Heart right ventricle (tissue), 16 donors: Measurements from ENCODE around the gene ATG13. TPM values are rescaled to one million over a fixed set of nuclear protein-coding genes. Genes with fewer than 3 reads are reported as not detected.

Experiments
- ATAC-seq, 8 donors: fragments of 200-7000 bp; cut with Tn5 transposase; one replicate each; pipeline ENCODE4 v1.9.1; 2020; ENCODE audit warnings: mild to moderate bottlenecking in 8 of 8, moderate library complexity in 8 of 8, moderate number of reproducible peaks in 1 of 8
- DNase-seq, 2 donors: peaks; one replicate each; pipeline ENCODE4 v3.0.0-alpha.2; 2020
- H3K27ac ChIP-seq, 10 donors: fragments of 200-600 bp; sonication (generic) in 2 of 10; one replicate each; pipeline versions ENCODE4 v1.5.0 to v1.8.0; 2020 to 2022; ENCODE audit warnings: mild to moderate bottlenecking in 3 of 10
- H3K27me3 ChIP-seq, 7 donors: fragments of 200-600 bp; one replicate each; pipeline ENCODE4 v1.8.0; 2021 to 2022; ENCODE audit warnings: mild to moderate bottlenecking in 2 of 7
- H3K36me3 ChIP-seq, 9 donors: fragments of 200-600 bp; sonication (generic) in 1 of 9; one replicate each; pipeline versions ENCODE4 v1.5.0 to v1.8.0; 2020 to 2022; ENCODE audit warnings: mild to moderate bottlenecking in 2 of 9
- H3K4me1 ChIP-seq, 9 donors: fragments of 200-600 bp; sonication (generic) in 1 of 9; one replicate each; pipeline versions ENCODE4 v1.5.0 to v1.8.0; 2020 to 2022; ENCODE audit warnings: mild to moderate bottlenecking in 4 of 9
- H3K4me3 ChIP-seq, 10 donors: fragments of 200-600 bp; sonication (generic) in 2 of 10; one replicate each; pipeline versions ENCODE4 v1.5.0 to v1.8.0; 2020 to 2022; ENCODE audit warnings: mild to moderate bottlenecking in 7 of 10, moderate library complexity in 2 of 10
- H3K9me3 ChIP-seq, 11 donors: fragments of 200-600 bp in 10 of 11; sonication (generic) in 2 of 11; one replicate each; pipeline versions ENCODE4 v1.5.0 to v1.8.0; 2013 to 2022; ENCODE audit warnings: mild to moderate bottlenecking in 2 of 11, control low read depth in 1 of 11, moderate library complexity in 1 of 11
- CTCF ChIP-seq, 9 donors: fragments of 200-600 bp; sonication (generic) in 2 of 9; IDR thresholded peaks; one replicate each; pipeline versions ENCODE4 v1.5.0 to v1.8.0; 2021 to 2022; ENCODE audit warnings: antibody characterized with exemption in 9 of 9, mild to moderate bottlenecking in 5 of 9, moderate library complexity in 1 of 9
- WGBS, 2 donors: extraction: QIAGEN DNeasy Blood & Tissue Kit; methylation state at CpG; one replicate each; pipeline ENCODE4 v1.1.7; 2013; ENCODE audit warnings: inconsistent platforms in 1 of 2; 5-methylcytosine and 5-hydroxymethylcytosine counted together
- intact Hi-C, 10 donors: fragments of 100-400 bp; cut with DNase I; formaldehyde crosslinking; loops; one replicate each; pipeline versions ENCODE4 v1.11.1 to v1.14.2; 2022
- polyA plus RNA-seq, 2 donors: library from polyadenylated mRNA; stranded (reverse); fragments of 200-250 nt; gene quantifications; one replicate each; pipeline ENCODE4 v1.2.3, GENCODE V29; 2013
- total RNA-seq, 10 donors: library from RNA; stranded (reverse); fragmentation: NEBNext Ultra II Directional in 3 of 10; extraction: Animal tissue kit (Norgen Biotek cat#: 25700) in 3 of 10; gene quantifications; one replicate each; pipeline versions ENCODE4 v1.2.1 to v1.2.4, GENCODE V29; 2021 to 2023
- donor health status: Arrhythmogenic right ventricular cardiomyopathy.
- donor health status: ischemic (EF 13 %, LVEDD 7.1; RV severe dilation, severe dysfunction).
- donor health status: healthy with polysubstance abuse.
- donor health status: DM: no; HTN: yes; CAD: no.
- donor health status: DM: no; HTN: no; CAD: no.
- donor health status: ischemic (EF 25% LVEDD 6.9; RV normal size, moderate dysfunction).
- donor health status: ischemic (EF 25% LVEDD 5.7; RV mildly dilated, moderate dysfunction).
- donor health status: healthy.
- donor health status: DM: yes; HTN: yes; CAD: no.
- donor health status: Ischemic cardiomyopathy.
- donor health status: ischemic (EF 35%, LVEDD 5.7; RV mildly dilated, moderate dysfunction).
- donor health status: nonischemic (EF 11% LVEDD 7.7; RV severe dilation, severe dysfunction).
- donor health status: DM: yes; HTN: yes; CAD: no.
- donor health status: PGD.
- donor health status: ischemic (EF 29% LVEDD 5.4; RV normal size, mild dysfunction).
- donor health status: nonischemic (EF 23%, LVEDD 6.1; RV moderate dilation, normal function).

The ATG13 gene
- total and polyA plus RNA-seq, 12 donors, result 25.8 to 50.6 (median 40.8) TPM

GRCh38 chr11:46628961-46629360 is 11.6 kb downstream of the ATG13 start:
- no peak for TF ChIP-seq CTCF (IDR thresholded peaks at IDR 0.05)

DNA sequence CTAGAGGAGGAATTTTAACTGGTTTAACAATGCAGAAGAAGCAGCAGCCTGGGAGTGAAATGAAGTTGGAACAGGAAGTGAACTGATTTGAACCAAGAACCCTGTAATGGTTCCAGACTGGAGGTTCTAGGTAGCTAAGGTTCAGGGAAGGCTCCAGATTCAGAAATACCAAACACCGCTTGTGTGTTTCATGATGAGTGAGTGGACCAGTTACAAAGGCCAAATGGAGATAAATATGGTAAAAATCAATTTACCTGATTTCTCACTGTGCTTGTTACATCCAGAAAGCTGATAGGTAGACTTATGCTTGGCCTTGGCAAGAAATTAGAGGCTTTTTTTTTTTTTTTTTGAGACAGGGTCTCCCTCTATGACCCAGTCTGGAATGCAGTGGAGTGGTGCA is 12.9 kb downstream of the ATG13 start:
- no peak overlapping the region for H3K4me3 ChIP-seq
- peaks cover 0 to 90% (median 13%) of the 10 kb centered on the region in 9 donors for H3K36me3 ChIP-seq
- DNase-seq (no peak), ATAC-seq (no peak)
- intact Hi-C loops, result no loop called here
- H3K27ac ChIP-seq, result no peak overlapping the region
- no peaks in the 10 kb centered on the region for H3K27me3 ChIP-seq
- 96 to 100% methylated on average over 1 of the region's 1 CpG for WGBS, 2 donors
- peaks cover 0 to 7% (median 0%) of the 10 kb centered on the region in 9 donors for H3K4me1 ChIP-seq
- no peaks in the 10 kb centered on the region for H3K9me3 ChIP-seq
- no peak for TF ChIP-seq CTCF (IDR thresholded peaks at IDR 0.05)

More at GRCh38 chr11:46628961-46629360, 11.6 kb downstream of the ATG13 start:
- Histone ChIP-seq H3K9me3 (no peaks in the 10 kb centered on the region), H3K27ac (no peak overlapping the region), H3K4me1 (peaks cover 0 to 7% (median 0%) of the 10 kb centered on the region in 9 donors), H3K36me3 (peaks cover 0 to 94% (median 26%) of the 10 kb centered on the region in 9 donors), H3K4me3 (no peak overlapping the region), H3K27me3 (no peaks in the 10 kb centered on the region)
- WGBS, 2 donors, result 86 to 88% methylated on average over 6 of the region's 6 CpGs
- DNase-seq, result no peak
- ATAC-seq, result no peak
- intact Hi-C loops, result no loop called here

DNA sequence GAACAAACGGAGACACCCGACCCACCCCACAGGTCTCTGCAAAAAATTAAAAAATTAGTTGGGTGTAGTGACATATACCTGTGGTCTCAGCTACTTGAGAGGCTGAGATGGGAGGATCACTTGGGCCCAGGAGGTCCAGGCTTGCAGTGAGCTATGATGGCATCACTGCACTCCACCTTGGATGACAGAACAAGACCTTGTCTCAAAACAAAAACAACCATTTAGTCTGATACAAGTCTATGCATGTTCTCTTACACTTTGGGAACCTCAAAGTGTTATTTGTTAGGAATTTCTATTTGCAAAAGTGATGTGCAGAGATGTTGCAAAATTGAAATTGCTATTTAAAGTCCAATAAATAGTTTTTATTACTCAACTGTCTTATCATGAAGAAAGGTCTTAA is 14.3 kb downstream of the ATG13 start:
- WGBS, 2 donors, result 92 to 95% methylated on average over 2 of the region's 2 CpGs
- Histone ChIP-seq H3K27me3 (no peaks in the 10 kb centered on the region), H3K27ac (no peak overlapping the region), H3K4me3 (no peak overlapping the region), H3K9me3 (no peaks in the 10 kb centered on the region), H3K36me3 (peaks cover 0 to 90% (median 11%) of the 10 kb centered on the region in 9 donors), H3K4me1 (peaks cover 0 to 7% (median 0%) of the 10 kb centered on the region in 9 donors)
- ATAC-seq (no peak), DNase-seq (no peak)
- intact Hi-C loops, result no loop called here
- TF ChIP-seq CTCF (IDR thresholded peaks at IDR 0.05), result no peak

DNA sequence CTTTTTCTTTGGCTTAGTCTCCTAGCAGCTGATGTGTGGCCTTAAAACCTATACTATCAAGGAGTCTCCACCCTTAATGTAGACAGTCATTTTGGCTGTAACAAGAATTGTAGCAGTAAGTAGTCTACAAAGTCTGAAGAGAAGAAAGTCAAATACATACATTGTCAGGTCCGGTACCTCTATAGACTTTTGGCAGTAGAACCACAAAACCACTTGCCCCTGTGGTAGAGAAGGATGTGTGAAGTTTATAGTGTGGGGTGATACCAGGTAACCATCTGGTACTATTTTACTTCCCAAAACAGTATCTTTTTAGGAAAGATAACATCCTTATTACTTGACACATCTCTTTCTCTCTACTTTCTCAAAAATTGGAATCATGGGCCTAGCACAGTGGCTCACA is 15.1 kb downstream of the ATG13 start:
- H3K4me1 ChIP-seq, result peaks cover 0 to 7% (median 0%) of the 10 kb centered on the region in 9 donors
- H3K9me3 ChIP-seq, result no peaks in the 10 kb centered on the region
- 93 to 94% methylated on average over 1 of the region's 1 CpG for WGBS, 2 donors
- H3K36me3 ChIP-seq, result peaks cover 0 to 90% (median 11%) of the 10 kb centered on the region in 9 donors
- no peak for TF ChIP-seq CTCF (IDR thresholded peaks at IDR 0.05)
- no peak for ATAC-seq
- H3K27me3 ChIP-seq, result no peaks in the 10 kb centered on the region
- intact Hi-C loops, result no loop called here
- H3K4me3 ChIP-seq, result no peak overlapping the region
- no peak overlapping the region for H3K27ac ChIP-seq
- DNase-seq, result no peak
